IMR-90 (cell line): Measurements from ENCODE around the gene SLIT3. TPM values are rescaled to one million over a fixed set of nuclear protein-coding genes. Genes with fewer than 3 reads are reported as not detected.

ENCODE experiments used
- ATAC-seq: fragments of 200-7000 bp; cut with Tn5 transposase; 2 replicates; pipeline ENCODE4 v1.9.1; 2020; ENCODE audit warnings: low read depth, mild to moderate bottlenecking, moderate library complexity
- BruUV-seq: library from RNA; stranded (reverse); fragments of 400-500 nt; replicated peaks from 2 replicates; lab custom pipeline; 2021; lab: Mats Ljungman, UMichigan
- CTCF ChIA-PET: fragments of 300-600 bp; formaldehyde crosslinking; extraction: SDS; loops from one replicate; lab custom pipeline; 2021; ENCODE audit warnings: antibody characterized with exemption; lab: Yijun Ruan, JAX
- POLR2A ChIA-PET: fragments of 300-600 bp; sonication (Branson Sonifier 250); formaldehyde crosslinking; loops from one replicate; lab custom pipeline; 2022; ENCODE audit warnings: antibody characterized with exemption; ENCODE audit not compliant: unreplicated experiment; lab: Charles Lee
- DNase-seq: peaks from one replicate; pipeline ENCODE4 v3.0.0; 2013
- H2AFZ ChIP-seq: replicated peaks from 2 replicates; pipeline ENCODE3; 2013; ENCODE audit warnings: low read length, mild to moderate bottlenecking; ENCODE audit not compliant: poor library complexity
- H2AK5ac ChIP-seq: 2 replicates; pipeline ENCODE4 v1.6.1; 2013; ENCODE audit warnings: low read depth, low read length, inconsistent platforms
- H2AK9ac ChIP-seq: replicated peaks from 2 replicates; pipeline ENCODE3; 2013; ENCODE audit warnings: mild to moderate bottlenecking, low read depth, low read length, moderate library complexity; ENCODE audit not compliant: poor library complexity
- H2BK120ac ChIP-seq: 2 replicates; pipeline ENCODE4 v1.6.1; 2013; ENCODE audit warnings: low read depth, low read length, inconsistent platforms
- H2BK15ac ChIP-seq: 3 replicates; pipeline ENCODE4 v1.6.1; 2013; ENCODE audit warnings: low read depth, low read length, inconsistent platforms
- H2BK20ac ChIP-seq: 2 replicates; pipeline ENCODE4 v1.6.1; 2013; ENCODE audit warnings: low read depth, mild to moderate bottlenecking, inconsistent platforms, low read length, moderate library complexity
- H2BK5ac ChIP-seq: 2 replicates; pipeline ENCODE4 v1.6.1; 2013; ENCODE audit warnings: mild to moderate bottlenecking, low read depth, low read length, inconsistent platforms; ENCODE audit not compliant: poor library complexity, severe bottlenecking
- H3K14ac ChIP-seq: replicated peaks from 2 replicates; pipeline ENCODE4 v1.6.1; 2013; ENCODE audit warnings: low read depth, low read length, inconsistent platforms
- H3K18ac ChIP-seq: 2 replicates; pipeline ENCODE4 v1.6.1; 2013; ENCODE audit warnings: low read depth, low read length, control low read depth
- H3K23ac ChIP-seq: 2 replicates; pipeline ENCODE4 v1.6.1; 2013; ENCODE audit warnings: low read depth, low read length, inconsistent platforms
- H3K27ac ChIP-seq: 2 replicates; pipeline ENCODE4 v1.5.1; 2013; ENCODE audit warnings: mild to moderate bottlenecking, control low read depth, low read length; ENCODE audit not compliant: insufficient read depth
- H3K27me3 ChIP-seq: 2 replicates; pipeline ENCODE4 v1.6.1; 2013; ENCODE audit warnings: low read length; ENCODE audit not compliant: control insufficient read depth, insufficient read depth
- H3K36me3 ChIP-seq: 2 replicates; pipeline ENCODE4 v1.6.1; 2013; ENCODE audit warnings: low read length, mixed read lengths; ENCODE audit not compliant: control insufficient read depth, insufficient read depth
- H3K4ac ChIP-seq: 2 replicates; pipeline ENCODE4 v1.6.1; 2013; ENCODE audit warnings: low read depth, low read length, inconsistent platforms
- H3K4me1 ChIP-seq: 2 replicates; pipeline ENCODE4 v1.6.1; 2013; ENCODE audit warnings: low read length, mixed read lengths; ENCODE audit not compliant: control insufficient read depth, insufficient read depth
- H3K4me2 ChIP-seq: 2 replicates; pipeline ENCODE4 v1.6.1; 2013; ENCODE audit warnings: low read depth, mild to moderate bottlenecking, control low read depth, low read length, moderate library complexity
- H3K4me3 ChIP-seq: 2 replicates; pipeline ENCODE4 v1.5.1; 2013; ENCODE audit warnings: low read depth, mild to moderate bottlenecking, control low read depth, low read length, moderate library complexity; ENCODE audit not compliant: insufficient read depth
- H3K56ac ChIP-seq: 2 replicates; pipeline ENCODE4 v1.6.1; 2013; ENCODE audit warnings: low read length, inconsistent platforms; ENCODE audit not compliant: insufficient read depth; ENCODE audit errors: extremely low read depth
- H3K79me1 ChIP-seq, 2 experiments: 2 replicates each; pipeline ENCODE4 v1.6.1; 2013; ENCODE audit warnings: low read length in 2 of 2, inconsistent platforms in 1 of 2, low read depth in 1 of 2
- H3K9ac ChIP-seq: 2 replicates; pipeline ENCODE4 v1.6.1; 2013; ENCODE audit warnings: low read depth, low read length, control low read depth
- H3K9me1 ChIP-seq: 2 replicates; pipeline ENCODE4 v1.6.1; 2013; ENCODE audit warnings: low read length, inconsistent platforms; ENCODE audit not compliant: insufficient read depth
- H3K9me3 ChIP-seq: 2 replicates; pipeline ENCODE4 v1.6.1; 2013; ENCODE audit warnings: low read length; ENCODE audit not compliant: control insufficient read depth, insufficient read depth
- H4K20me1 ChIP-seq: 2 replicates; pipeline ENCODE4 v1.6.1; 2013; ENCODE audit warnings: low read length, inconsistent platforms; ENCODE audit not compliant: insufficient read depth
- H4K5ac ChIP-seq: 2 replicates; pipeline ENCODE4 v1.6.1; 2013; ENCODE audit warnings: mild to moderate bottlenecking, low read depth, low read length, control low read depth
- H4K8ac ChIP-seq, 2 experiments: 2 replicates each; pipeline ENCODE4 v1.6.1; 2013; ENCODE audit warnings: low read depth in 2 of 2, low read length in 2 of 2, control low read depth in 1 of 2, inconsistent platforms in 1 of 2
- H4K91ac ChIP-seq: 2 replicates; pipeline ENCODE4 v1.6.1; 2013; ENCODE audit warnings: low read depth, low read length, inconsistent platforms; ENCODE audit not compliant: insufficient read depth
- BHLHE40 ChIP-seq: fragments of 150-350 bp; IDR thresholded peaks from 2 replicates; pipeline ENCODE4 v1.6.1; 2016; ENCODE audit warnings: mild to moderate bottlenecking, low read depth, low read length
- CEBPB ChIP-seq: IDR thresholded peaks from 2 replicates; pipeline ENCODE4 v1.6.1; 2012; ENCODE audit warnings: low read depth, low read length, improper control_type of control experiment
- CHD1 ChIP-seq: IDR thresholded peaks from 2 replicates; pipeline ENCODE4 v1.6.1; 2012; ENCODE audit warnings: low read depth, low read length, improper control_type of control experiment
- ELK1 ChIP-seq: fragments of 150-350 bp; IDR thresholded peaks from 2 replicates; pipeline ENCODE4 v1.6.1; 2016; ENCODE audit warnings: low read depth, mild to moderate bottlenecking, low read length, moderate library complexity, borderline replicate concordance
- FOS ChIP-seq: fragments of 150-350 bp; IDR thresholded peaks from 2 replicates; pipeline ENCODE4 v1.6.1; 2016; ENCODE audit warnings: low read depth, low read length
- MAFK ChIP-seq: IDR thresholded peaks from 2 replicates; pipeline ENCODE4 v1.6.1; 2012; ENCODE audit warnings: low read depth, low read length, improper control_type of control experiment
- MAZ ChIP-seq: IDR thresholded peaks from 2 replicates; pipeline ENCODE4 v1.6.1; 2012; ENCODE audit warnings: low read depth, mild to moderate bottlenecking, low read length, improper control_type of control experiment, moderate library complexity, borderline replicate concordance
- MXI1 ChIP-seq: IDR thresholded peaks from 2 replicates; pipeline ENCODE4 v1.6.1; 2012; ENCODE audit warnings: low read depth, mild to moderate bottlenecking, low read length, moderate library complexity, borderline replicate concordance
- NFE2L2 ChIP-seq: fragments of 150-350 bp; IDR thresholded peaks from 2 replicates; pipeline ENCODE4 v1.6.1; 2016; ENCODE audit warnings: low read depth, mild to moderate bottlenecking, low read length
- POLR2A ChIP-seq: IDR thresholded peaks from 2 replicates; pipeline ENCODE4 v1.6.1; 2012; ENCODE audit warnings: mild to moderate bottlenecking, low read depth, low read length
- RAD21 ChIP-seq: IDR thresholded peaks from 2 replicates; pipeline ENCODE4 v1.6.1; 2012; ENCODE audit warnings: low read length, improper control_type of control experiment
- RCOR1 ChIP-seq: IDR thresholded peaks from 2 replicates; pipeline ENCODE4 v1.6.1; 2012; ENCODE audit warnings: mild to moderate bottlenecking, low read length, improper control_type of control experiment; ENCODE audit not compliant: insufficient replicate concordance
- RFX5 ChIP-seq: IDR thresholded peaks from 2 replicates; pipeline ENCODE4 v1.8.0; 2012; ENCODE audit warnings: low read depth, mild to moderate bottlenecking, low read length, moderate library complexity
- SMC3 ChIP-seq: fragments of 150-350 bp; IDR thresholded peaks from 2 replicates; pipeline ENCODE4 v1.6.1; 2016; ENCODE audit warnings: low read depth, mild to moderate bottlenecking, antibody characterized with exemption, low read length, moderate library complexity
- USF2 ChIP-seq: fragments of 150-350 bp; IDR thresholded peaks from 2 replicates; pipeline ENCODE4 v1.6.1; 2017; ENCODE audit warnings: mild to moderate bottlenecking, antibody characterized with exemption, low read length, low read depth
- WGBS, 2 experiments: methylation state at CpG; one replicate each; pipeline versions ENCODE4 v1.1.5 to v1.1.7; 2013; ENCODE audit warnings: missing lambda C conversion rate in 2 of 2; ENCODE audit not compliant: insufficient read length in 1 of 2; ENCODE audit errors: extremely low coverage in 2 of 2; 5-methylcytosine and 5-hydroxymethylcytosine counted together
- dilution Hi-C: fragments of 300-500 bp; cut with HindIII; formaldehyde crosslinking; loops from one replicate; pipeline ENCODE4 v1.14.3; 2018; ENCODE audit warnings: low sequenced_read_pairs; ENCODE audit not compliant: unreplicated experiment
- in situ Hi-C: fragments of 300-500 bp; cut with MboI; formaldehyde crosslinking; loops from 3 replicates; pipeline ENCODE4 v1.14.3; 2019; ENCODE audit warnings: low sequenced_read_pairs, inconsistent platforms, mixed read lengths
- intact Hi-C: fragments of 100-400 bp; cut with micrococcal nuclease; formaldehyde crosslinking; loops from 2 replicates; pipeline ENCODE4 v1.10.0; 2022
- polyA plus RNA-seq, 3 experiments: library from polyadenylated mRNA; depleted of rRNA; stranded (reverse); fragments of >200 nt; gene quantifications; 2 replicates each; pipeline ENCODE4 v1.2.3, GENCODE V29; 2012; ENCODE audit warnings: low replicate concordance in 1 of 3
- total RNA-seq: library from RNA; depleted of rRNA; stranded (reverse); fragments of >200 nt; gene quantifications from 2 replicates; pipeline ENCODE4 v1.2.3, GENCODE V29; 2012
- TF ChIP-seq, protein P1 (sequence below): conservative IDR thresholded peaks from 2 replicates; pipeline ENCODE4 v1.5.1; 2012; ENCODE audit warnings: mild to moderate bottlenecking, low read depth, low read length, improper control_type of control experiment

SLIT3 gene
- total and polyA plus RNA-seq, 2 of the 4 experiments (the other 2 are of a cell fraction) = 0.18 to 0.50 TPM

- Histone ChIP-seq H3K27me3 (no peaks in the 10 kb centered on the region), H4K91ac (no peak overlapping the region), H3K9me1 (no peaks in the 10 kb centered on the region), H3K4me1 (no peaks in the 10 kb centered on the region), H2BK15ac (no peak overlapping the region), H2AK5ac (no peak overlapping the region), H4K20me1 (no peaks in the 10 kb centered on the region), H4K8ac (no peak overlapping the region), H3K56ac (no peak overlapping the region), H3K4me2 (no peak overlapping the region), H4K5ac (no peak overlapping the region), H3K9me3 (no peaks in the 10 kb centered on the region), H3K4ac (no peak overlapping the region), H2BK120ac (no peak overlapping the region), H2BK5ac (no peak overlapping the region), H3K27ac (no peak overlapping the region), H2AK9ac (no peak overlapping the region), H2BK20ac (no peak overlapping the region), H3K14ac (no peak overlapping the region), H3K9ac (no peak overlapping the region), H3K4me3 (no peak overlapping the region), H3K36me3 (no peaks in the 10 kb centered on the region), H3K79me1 (no peaks in the 10 kb centered on the region), H2AFZ (no peak overlapping the region), H3K18ac (no peak overlapping the region), H3K23ac (no peak overlapping the region)
- 53% methylated on average over 3 of the region's 13 CpGs; no CpG with 5 or more reads in 1 of the 2 experiments for WGBS, 2 experiments
- intact Hi-C loops (no loop called here), dilution Hi-C loops (no loop called here), in situ Hi-C loops (no loop called here)
- ChIA-PET POLR2A (no interaction called here), CTCF (no interaction called here)
- no peak for DNase-seq
- no peak for ATAC-seq
- no TSS peak for BruUV-seq
- TF ChIP-seq ELK1 = no peak
- no peak for TF ChIP-seq RFX5
- TF ChIP-seq BHLHE40 = no peak
- TF ChIP-seq RAD21 = no peak
- no peak for TF ChIP-seq MXI1
- no peak for TF ChIP-seq RCOR1
- no peak for TF ChIP-seq SMC3
- no peak for TF ChIP-seq NFE2L2
- no peak for TF ChIP-seq POLR2A
- TF ChIP-seq MAZ = no peak
- no peak for TF ChIP-seq CHD1
- TF ChIP-seq, protein P1, sequence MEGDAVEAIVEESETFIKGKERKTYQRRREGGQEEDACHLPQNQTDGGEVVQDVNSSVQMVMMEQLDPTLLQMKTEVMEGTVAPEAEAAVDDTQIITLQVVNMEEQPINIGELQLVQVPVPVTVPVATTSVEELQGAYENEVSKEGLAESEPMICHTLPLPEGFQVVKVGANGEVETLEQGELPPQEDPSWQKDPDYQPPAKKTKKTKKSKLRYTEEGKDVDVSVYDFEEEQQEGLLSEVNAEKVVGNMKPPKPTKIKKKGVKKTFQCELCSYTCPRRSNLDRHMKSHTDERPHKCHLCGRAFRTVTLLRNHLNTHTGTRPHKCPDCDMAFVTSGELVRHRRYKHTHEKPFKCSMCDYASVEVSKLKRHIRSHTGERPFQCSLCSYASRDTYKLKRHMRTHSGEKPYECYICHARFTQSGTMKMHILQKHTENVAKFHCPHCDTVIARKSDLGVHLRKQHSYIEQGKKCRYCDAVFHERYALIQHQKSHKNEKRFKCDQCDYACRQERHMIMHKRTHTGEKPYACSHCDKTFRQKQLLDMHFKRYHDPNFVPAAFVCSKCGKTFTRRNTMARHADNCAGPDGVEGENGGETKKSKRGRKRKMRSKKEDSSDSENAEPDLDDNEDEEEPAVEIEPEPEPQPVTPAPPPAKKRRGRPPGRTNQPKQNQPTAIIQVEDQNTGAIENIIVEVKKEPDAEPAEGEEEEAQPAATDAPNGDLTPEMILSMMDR = no peak
- no peak for TF ChIP-seq USF2
- no peak for TF ChIP-seq CEBPB
- TF ChIP-seq FOS = no peak
- no peak for TF ChIP-seq MAFK
These were observed 532.8 kb downstream of the SLIT3 start for GRCh38 chr5:168768172-168768571.
